GM13977 (cell line): Measurements from ENCODE around the gene AHI1.

Experiments
- DNase-seq: peaks from one replicate; pipeline ENCODE4 v3.0.0; 2012; ENCODE audit warnings: low spot score
- in situ Hi-C: fragments of 300-500 bp; cut with MboI; formaldehyde crosslinking; loops from one replicate; pipeline ENCODE4 v1.12.0; 2022; ENCODE audit warnings: low sequenced_read_pairs, low pct_unique_long_range_greater_than_20kb, mixed read lengths, inconsistent platforms; ENCODE audit not compliant: unreplicated experiment
- TF ChIP-seq, protein P1 (sequence below): IDR thresholded peaks from 2 replicates; pipeline ENCODE4 v1.5.1; 2012; ENCODE audit warnings: mild to moderate bottlenecking, control low read depth; ENCODE audit not compliant: insufficient read depth; ENCODE audit errors: extremely low read depth, missing control alignments

The AHI1 gene

DNA sequence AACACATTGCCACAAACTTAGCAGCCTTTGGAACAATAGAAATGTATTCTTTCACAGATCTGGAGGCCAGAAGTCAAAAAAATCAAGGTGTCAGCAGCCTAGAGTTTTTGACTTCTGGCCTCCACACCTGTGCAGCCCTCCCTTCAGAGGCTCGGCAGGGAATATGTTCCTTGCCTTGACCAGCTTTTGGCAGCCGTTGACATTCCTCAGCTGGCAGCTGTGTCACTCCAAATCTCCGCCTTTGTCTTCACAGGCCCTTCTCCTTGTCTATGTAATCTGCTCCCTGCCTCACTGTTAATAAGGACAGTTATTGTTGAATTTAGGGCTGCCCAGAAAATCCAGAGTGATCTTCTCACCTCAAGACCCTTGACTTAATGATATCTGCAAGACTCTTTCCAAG is 17.2 kb upstream of the AHI1 start:
- TF ChIP-seq, protein P1, sequence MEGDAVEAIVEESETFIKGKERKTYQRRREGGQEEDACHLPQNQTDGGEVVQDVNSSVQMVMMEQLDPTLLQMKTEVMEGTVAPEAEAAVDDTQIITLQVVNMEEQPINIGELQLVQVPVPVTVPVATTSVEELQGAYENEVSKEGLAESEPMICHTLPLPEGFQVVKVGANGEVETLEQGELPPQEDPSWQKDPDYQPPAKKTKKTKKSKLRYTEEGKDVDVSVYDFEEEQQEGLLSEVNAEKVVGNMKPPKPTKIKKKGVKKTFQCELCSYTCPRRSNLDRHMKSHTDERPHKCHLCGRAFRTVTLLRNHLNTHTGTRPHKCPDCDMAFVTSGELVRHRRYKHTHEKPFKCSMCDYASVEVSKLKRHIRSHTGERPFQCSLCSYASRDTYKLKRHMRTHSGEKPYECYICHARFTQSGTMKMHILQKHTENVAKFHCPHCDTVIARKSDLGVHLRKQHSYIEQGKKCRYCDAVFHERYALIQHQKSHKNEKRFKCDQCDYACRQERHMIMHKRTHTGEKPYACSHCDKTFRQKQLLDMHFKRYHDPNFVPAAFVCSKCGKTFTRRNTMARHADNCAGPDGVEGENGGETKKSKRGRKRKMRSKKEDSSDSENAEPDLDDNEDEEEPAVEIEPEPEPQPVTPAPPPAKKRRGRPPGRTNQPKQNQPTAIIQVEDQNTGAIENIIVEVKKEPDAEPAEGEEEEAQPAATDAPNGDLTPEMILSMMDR, result no peak
- DNase-seq, result no peak
- in situ Hi-C loops, result no loop called here

GRCh38 chr6:135506270-135506997 is 8.9 kb upstream of the AHI1 start:
- TF ChIP-seq, protein P1, result peak; percentile 66
- in situ Hi-C loops, result no loop called here

GRCh38 chr6:135505648-135506047 is 8.1 kb upstream of the AHI1 start:
- TF ChIP-seq, protein P1, result no peak
- in situ Hi-C loops, result no loop called here

More at GRCh38 chr6:135506270-135506997, 8.9 kb upstream of the AHI1 start:
- peak; percentile 43 for DNase-seq

DNA sequence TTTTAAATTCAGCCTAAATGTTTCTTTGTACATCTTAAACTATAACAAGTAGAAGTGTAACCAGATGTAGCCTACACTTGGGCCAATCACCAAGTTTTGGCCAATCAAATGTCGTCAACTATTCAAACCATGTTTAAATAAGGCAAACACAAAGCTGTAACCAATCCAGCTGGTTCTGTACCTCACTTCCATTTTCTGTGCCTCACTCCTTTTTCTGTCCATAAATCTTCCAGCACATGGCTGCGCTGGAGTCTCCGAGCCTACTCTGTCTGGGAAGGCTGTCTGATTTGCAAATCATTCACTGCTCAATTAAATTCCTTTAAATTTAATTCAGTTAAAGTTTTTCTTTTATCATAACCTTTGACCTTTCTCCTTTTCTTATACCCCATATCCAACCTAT is 7.7 kb upstream of the AHI1 start:
- DNase-seq, result no peak
- in situ Hi-C loops, result no loop called here
- TF ChIP-seq, protein P1, result no peak

More at GRCh38 chr6:135505648-135506047, 8.1 kb upstream of the AHI1 start:
- no peak for DNase-seq

DNA sequence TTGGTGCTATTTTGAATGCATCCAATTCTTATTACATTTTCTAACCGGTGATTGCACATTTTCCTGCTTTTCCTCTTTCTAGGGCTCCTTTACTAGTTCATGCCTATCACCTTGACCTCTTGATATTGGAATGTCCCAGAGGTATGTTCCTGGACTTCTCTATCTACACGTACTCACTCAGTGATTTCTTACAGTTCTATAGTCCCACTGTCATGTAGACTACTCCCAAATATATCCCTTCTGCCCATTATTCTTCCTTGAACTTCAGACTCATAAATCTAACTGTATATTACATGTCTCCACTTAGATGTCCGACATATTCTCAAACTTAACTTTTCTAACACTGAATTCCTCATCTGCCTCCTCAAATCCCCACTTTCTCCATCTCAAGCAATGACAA is 7.2 kb upstream of the AHI1 start:
- in situ Hi-C loops, result no loop called here
- DNase-seq, result no peak
- TF ChIP-seq, protein P1, result no peak

DNA sequence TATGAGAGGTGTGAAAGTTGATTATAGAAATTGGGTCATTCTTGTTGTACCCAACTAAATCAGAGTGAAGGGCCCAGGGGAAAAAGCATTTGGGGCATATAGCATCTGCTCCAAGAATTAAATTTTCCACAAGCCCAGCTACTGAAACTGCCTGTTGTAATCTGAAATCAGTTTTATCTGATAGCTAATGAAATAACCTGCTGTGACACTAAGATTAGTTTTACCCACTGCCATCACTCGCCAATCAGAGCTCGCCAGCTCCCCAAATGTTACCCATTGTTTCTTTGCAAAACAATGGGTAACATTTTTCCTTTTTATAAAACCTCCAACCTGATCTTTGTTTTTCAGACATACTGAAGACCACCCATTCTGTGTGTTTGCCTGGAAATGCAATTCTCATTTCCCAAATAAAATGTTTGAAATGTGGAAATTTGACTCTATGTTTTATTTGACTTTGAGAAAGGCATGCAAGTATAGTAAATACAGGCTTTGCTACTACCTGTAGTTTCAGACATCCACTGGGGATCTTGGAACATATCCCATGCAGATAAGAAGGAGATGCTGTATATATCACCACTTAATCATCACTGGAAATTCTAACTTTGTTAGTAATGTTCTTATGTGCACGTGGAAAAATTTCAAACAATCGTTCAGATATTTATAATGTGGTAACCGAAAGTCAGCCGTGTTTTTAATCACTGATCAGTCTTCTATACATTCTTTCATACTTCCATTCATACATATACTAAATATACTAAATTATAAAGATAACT is 6.3 kb upstream of the AHI1 start:
- DNase-seq, result no peak
- in situ Hi-C loops, result no loop called here
- TF ChIP-seq, protein P1, result no peak
